HepG2 (cell line): ENCODE measurements around the gene ZNF865. TPM values are rescaled to one million over a fixed set of nuclear protein-coding genes. Genes with fewer than 3 reads are reported as not detected.

Source experiments
- AKAP8 ChIP-seq: sonication (generic); formaldehyde crosslinking; IDR thresholded peaks from 2 replicates; pipeline ENCODE4 v1.5.1; 2020; ENCODE audit warnings: mild to moderate bottlenecking, missing genetic modification reagents
- EP300 ChIP-seq, 3 experiments: sonication (generic) in 1 of 3; formaldehyde crosslinking in 1 of 3; IDR thresholded peaks; 2 replicates each; pipeline versions ENCODE4 v1.5.1 to v1.6.1; 2011 to 2020; ENCODE audit warnings: low read depth in 2 of 3, low read length in 2 of 3, borderline replicate concordance in 1 of 3, improper control_type of control experiment in 1 of 3, mild to moderate bottlenecking in 1 of 3, missing genetic modification reagents in 1 of 3, moderate library complexity in 1 of 3
- HNF4G ChIP-seq, 2 experiments: sonication (generic) in 1 of 2; formaldehyde crosslinking in 1 of 2; IDR thresholded peaks; 2 replicates each; pipeline versions ENCODE4 v1.4.0 to v1.6.1; 2011 to 2020; ENCODE audit warnings: borderline replicate concordance in 2 of 2, low read depth in 2 of 2, mild to moderate bottlenecking in 2 of 2, low read length in 1 of 2, missing genetic modification reagents in 1 of 2, moderate library complexity in 1 of 2
- HNRNPUL1 ChIP-seq: fragments of 200-400 bp; formaldehyde crosslinking; IDR thresholded peaks from 2 replicates; pipeline ENCODE4 v1.6.1; 2017; ENCODE audit warnings: low read depth, mild to moderate bottlenecking, low read length, moderate library complexity
- MATR3 ChIP-seq: sonication (generic); formaldehyde crosslinking; IDR thresholded peaks from 2 replicates; pipeline ENCODE4 v1.4.0; 2020; ENCODE audit warnings: missing genetic modification reagents
- MED1 ChIP-seq: sonication (generic); formaldehyde crosslinking; IDR thresholded peaks from 2 replicates; pipeline ENCODE4 v1.4.0; 2020; ENCODE audit warnings: missing genetic modification reagents
- NCOA1 ChIP-seq: sonication (generic); formaldehyde crosslinking; IDR thresholded peaks from 2 replicates; pipeline ENCODE4 v1.9.0; 2021; ENCODE audit warnings: missing genetic modification reagents
- NR2F1 ChIP-seq, 2 experiments: fragments of 450-650 bp in 1 of 2; formaldehyde crosslinking in 1 of 2; IDR thresholded peaks; 2 replicates each; pipeline versions ENCODE4 v1.5.0 to v1.6.1; 2016 to 2020; ENCODE audit warnings: mild to moderate bottlenecking in 1 of 2, missing compliant biosample characterization in 1 of 2, missing genetic modification reagents in 1 of 2, moderate library complexity in 1 of 2
- POGZ ChIP-seq: sonication (generic); formaldehyde crosslinking; IDR thresholded peaks from 2 replicates; pipeline ENCODE4 v1.4.0; 2020; ENCODE audit warnings: mild to moderate bottlenecking, missing genetic modification reagents
- U2AF2 ChIP-seq: fragments of 200-400 bp; formaldehyde crosslinking; IDR thresholded peaks from 2 replicates; pipeline ENCODE4 v1.6.1; 2017; ENCODE audit warnings: low read depth, mild to moderate bottlenecking, low read length
- WIZ ChIP-seq: sonication (generic); formaldehyde crosslinking; IDR thresholded peaks from 2 replicates; pipeline ENCODE4 v1.5.1; 2020; ENCODE audit warnings: mild to moderate bottlenecking, missing genetic modification reagents
- ZFP62 ChIP-seq: sonication (generic); formaldehyde crosslinking; IDR thresholded peaks from 2 replicates; pipeline ENCODE4 v1.4.0; 2020; ENCODE audit warnings: missing genetic modification reagents
- ZKSCAN5 ChIP-seq: sonication (generic); formaldehyde crosslinking; IDR thresholded peaks from 2 replicates; pipeline ENCODE4 v1.5.1; 2020; ENCODE audit warnings: mild to moderate bottlenecking, missing genetic modification reagents
- ZMYM4 ChIP-seq: sonication (generic); formaldehyde crosslinking; IDR thresholded peaks from 2 replicates; pipeline ENCODE4 v1.8.1; 2023; ENCODE audit warnings: mild to moderate bottlenecking, missing genetic modification reagents
- ZNF484 ChIP-seq: sonication (generic); formaldehyde crosslinking; IDR thresholded peaks from 2 replicates; pipeline ENCODE4 v1.5.1; 2020; ENCODE audit warnings: mild to moderate bottlenecking, low read depth, missing genetic modification reagents, borderline replicate concordance
- ZNF574 ChIP-seq: sonication (generic); formaldehyde crosslinking; IDR thresholded peaks from 2 replicates; pipeline ENCODE4 v1.4.0; 2020; ENCODE audit warnings: missing genetic modification reagents
- ZSCAN20 ChIP-seq: sonication (generic); formaldehyde crosslinking; IDR thresholded peaks from 2 replicates; pipeline ENCODE4 v1.4.0; 2020; ENCODE audit warnings: missing genetic modification reagents, mild to moderate bottlenecking, borderline replicate concordance
- polyA plus RNA-seq, 8 experiments: library from polyadenylated mRNA; depleted of rRNA in 3 of 8; stranded (reverse) in 7 of 8; unstranded in 1 of 8; fragments of >200 nt; fragmentation: Illumina TruSeq in 4 of 8; extraction: Trizol in 4 of 8; gene quantifications; 2 replicates each; pipeline versions ENCODE4 v1.2.1 to v1.2.3, GENCODE V29; 2011 to 2016; ENCODE audit warnings: low read depth in 4 of 8, missing spikeins in 1 of 8, mixed read lengths in 1 of 8; ENCODE audit not compliant: insufficient read depth in 1 of 8
- total RNA-seq, 5 experiments: library from RNA; depleted of rRNA; stranded (reverse); fragments of >200 nt; fragmentation: Illumina TruSeq; extraction: Trizol; gene quantifications; 2 replicates each; pipeline ENCODE4 v1.2.3, GENCODE V29; 2016; ENCODE audit warnings: low read depth in 1 of 5
- TF ChIP-seq, protein P1 (sequence below): IDR thresholded peaks from 2 replicates; pipeline ENCODE4 v1.6.1; 2016; ENCODE audit warnings: missing compliant biosample characterization, missing genetic modification reagents, borderline replicate concordance
- TF ChIP-seq, protein P2 (sequence below): sonication (generic); formaldehyde crosslinking; IDR thresholded peaks from 2 replicates; pipeline ENCODE4 v1.4.0; 2020; ENCODE audit warnings: missing genetic modification reagents; ENCODE audit errors: not compliant biosample characterization
- TF ChIP-seq, protein P3 (sequence below): sonication (generic); formaldehyde crosslinking; IDR thresholded peaks from 2 replicates; pipeline ENCODE4 v1.8.1; 2022; ENCODE audit warnings: low read depth, mild to moderate bottlenecking, missing genetic modification reagents

The ZNF865 gene
- total and polyA plus RNA-seq, 2 of the 13 experiments (the other 11 are each of a cell fraction or from before 2014, with no cell fraction given) = 0.93 to 1.0 TPM

DNA sequence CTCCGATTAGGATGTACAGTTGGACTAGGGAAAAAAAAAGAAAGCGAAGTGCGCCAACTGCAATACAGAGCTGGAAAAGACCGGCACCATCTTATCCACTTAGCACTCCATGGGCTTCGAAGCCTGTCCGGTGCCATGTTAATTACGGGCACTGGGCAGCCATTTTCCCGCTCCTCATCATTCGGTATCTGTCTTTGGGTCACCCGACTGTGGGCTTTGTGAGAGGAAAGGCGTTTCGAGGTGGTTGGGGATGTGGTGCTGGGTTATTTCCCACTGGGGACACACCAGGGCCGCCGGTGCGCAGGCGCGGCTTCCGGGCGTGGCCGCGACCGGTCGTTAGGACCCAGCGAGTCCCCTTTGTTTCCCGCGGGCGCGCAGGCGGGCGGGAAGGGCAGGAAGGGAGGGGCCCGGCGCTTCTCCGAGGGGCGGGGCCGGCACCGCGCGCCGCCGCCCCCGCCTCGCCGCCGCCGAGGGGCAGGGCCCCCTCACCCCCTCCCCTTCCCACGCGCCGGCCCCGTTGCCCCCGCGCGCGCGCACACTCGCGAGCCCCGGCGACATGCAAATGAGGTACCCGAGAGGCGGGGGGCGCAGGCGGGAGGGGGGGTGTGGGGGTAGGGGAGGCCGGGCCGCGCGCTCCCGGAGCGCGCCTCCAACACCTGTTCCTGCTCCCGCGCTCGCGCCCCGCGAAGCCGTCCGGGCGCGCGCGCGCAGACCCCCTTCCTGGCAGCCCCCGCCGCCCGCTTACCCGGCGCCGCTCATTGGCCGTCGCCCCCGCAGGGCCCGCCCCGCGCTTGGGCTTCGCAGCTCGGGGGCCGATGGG, 5.4 kb upstream of the ZNF865 start, which contains the start of gene ZNF524 (continued):
- TF ChIP-seq POGZ (no peak), ZNF574 (CRISPR knock-in tag) (peak; percentile 77; the same call in 1 of the 2 replicates), AKAP8 (CRISPR knock-in tag) (no peak), EP300 (IDR thresholded peaks at IDR 0.05; ENCODE audit: low read depth in 2 of 2, low read length in 2 of 2) (no peak), EP300 (CRISPR knock-in tag; IDR thresholded peaks at IDR 0.05; ENCODE audit: borderline replicate concordance) (no peak), NCOA1 (CRISPR knock-in tag) (no peak), ZMYM4 (CRISPR knock-in tag) (peak; percentile 59; the same call in 1 of the 2 replicates), WIZ (CRISPR knock-in tag) (0 out of 2 replicates have a peak, but pooled peaks have one; percentile 29), ZKSCAN5 (CRISPR knock-in tag) (no peak), U2AF2 (no peak), ZFP62 (CRISPR knock-in tag) (no peak), ZSCAN20 (CRISPR knock-in tag) (no peak; the same call in 1 of the 2 replicates), NR2F1 (CRISPR knock-in tag; IDR thresholded peaks at IDR 0.05) (no peak), HNRNPUL1 (no peak), HNF4G (IDR thresholded peaks at IDR 0.05; ENCODE audit: borderline replicate concordance, low read depth, low read length) (no peak), HNF4G (CRISPR knock-in tag; IDR thresholded peaks at IDR 0.05; ENCODE audit: borderline replicate concordance, low read depth) (no peak), MATR3 (CRISPR knock-in tag) (no peak), ZNF484 (no peak), MED1 (no peak)
- TF ChIP-seq, protein P1, sequence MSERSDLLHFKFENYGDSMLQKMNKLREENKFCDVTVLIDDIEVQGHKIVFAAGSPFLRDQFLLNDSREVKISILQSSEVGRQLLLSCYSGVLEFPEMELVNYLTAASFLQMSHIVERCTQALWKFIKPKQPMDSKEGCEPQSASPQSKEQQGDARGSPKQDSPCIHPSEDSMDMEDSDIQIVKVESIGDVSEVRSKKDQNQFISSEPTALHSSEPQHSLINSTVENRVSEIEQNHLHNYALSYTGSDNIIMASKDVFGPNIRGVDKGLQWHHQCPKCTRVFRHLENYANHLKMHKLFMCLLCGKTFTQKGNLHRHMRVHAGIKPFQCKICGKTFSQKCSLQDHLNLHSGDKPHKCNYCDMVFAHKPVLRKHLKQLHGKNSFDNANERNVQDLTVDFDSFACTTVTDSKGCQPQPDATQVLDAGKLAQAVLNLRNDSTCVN (CRISPR knock-in tag) = no peak
- TF ChIP-seq, protein P2, sequence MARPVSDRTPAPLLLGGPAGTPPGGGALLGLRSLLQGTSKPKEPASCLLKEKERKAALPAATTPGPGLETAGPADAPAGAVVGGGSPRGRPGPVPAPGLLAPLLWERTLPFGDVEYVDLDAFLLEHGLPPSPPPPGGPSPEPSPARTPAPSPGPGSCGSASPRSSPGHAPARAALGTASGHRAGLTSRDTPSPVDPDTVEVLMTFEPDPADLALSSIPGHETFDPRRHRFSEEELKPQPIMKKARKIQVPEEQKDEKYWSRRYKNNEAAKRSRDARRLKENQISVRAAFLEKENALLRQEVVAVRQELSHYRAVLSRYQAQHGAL (CRISPR knock-in tag) = no peak
- TF ChIP-seq, protein P3, sequence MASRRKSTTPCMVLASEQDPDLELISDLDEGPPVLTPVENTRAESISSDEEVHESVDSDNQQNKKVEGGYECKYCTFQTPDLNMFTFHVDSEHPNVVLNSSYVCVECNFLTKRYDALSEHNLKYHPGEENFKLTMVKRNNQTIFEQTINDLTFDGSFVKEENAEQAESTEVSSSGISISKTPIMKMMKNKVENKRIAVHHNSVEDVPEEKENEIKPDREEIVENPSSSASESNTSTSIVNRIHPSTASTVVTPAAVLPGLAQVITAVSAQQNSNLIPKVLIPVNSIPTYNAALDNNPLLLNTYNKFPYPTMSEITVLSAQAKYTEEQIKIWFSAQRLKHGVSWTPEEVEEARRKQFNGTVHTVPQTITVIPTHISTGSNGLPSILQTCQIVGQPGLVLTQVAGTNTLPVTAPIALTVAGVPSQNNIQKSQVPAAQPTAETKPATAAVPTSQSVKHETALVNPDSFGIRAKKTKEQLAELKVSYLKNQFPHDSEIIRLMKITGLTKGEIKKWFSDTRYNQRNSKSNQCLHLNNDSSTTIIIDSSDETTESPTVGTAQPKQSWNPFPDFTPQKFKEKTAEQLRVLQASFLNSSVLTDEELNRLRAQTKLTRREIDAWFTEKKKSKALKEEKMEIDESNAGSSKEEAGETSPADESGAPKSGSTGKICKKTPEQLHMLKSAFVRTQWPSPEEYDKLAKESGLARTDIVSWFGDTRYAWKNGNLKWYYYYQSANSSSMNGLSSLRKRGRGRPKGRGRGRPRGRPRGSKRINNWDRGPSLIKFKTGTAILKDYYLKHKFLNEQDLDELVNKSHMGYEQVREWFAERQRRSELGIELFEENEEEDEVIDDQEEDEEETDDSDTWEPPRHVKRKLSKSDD (CRISPR knock-in tag) = 0 out of 2 replicates have a peak, but pooled peaks have one; percentile 58
